ENCODE measurements around the gene DLGAP1. TPM values are rescaled to one million over a fixed set of nuclear protein-coding genes. Genes with fewer than 3 reads are reported as not detected.

The DLGAP1 gene
- total RNA-seq, 1 experiment from 2014 or later = 0.07 TPM

- BruUV-seq (replicated peaks) = no TSS peak
- POLR2A ChIA-PET = interaction anchor here (0.5 kb wide), 1 partner anchor 92 kb away, joined by 7 read pairs; no protein-coding TSS in a partner anchor
- CTCF ChIA-PET = no interaction called here
- Histone ChIP-seq H3K4me3 (ENCODE audit: low read depth, low read length) (no peak overlapping the region), H3K9me3 (no peaks in the 10 kb centered on the region), H3K4me1 (peaks cover 38% of the 10 kb centered on the region), H3K27me3 (replicated peaks; ENCODE audit: control insufficient read depth, insufficient read depth, low read length) (no peaks in the 10 kb centered on the region), H3K36me3 (ENCODE audit: control insufficient read depth, insufficient read depth, low read length) (no peaks in the 10 kb centered on the region)
- no peak for TF ChIP-seq CTCF (IDR thresholded peaks at IDR 0.05; ENCODE audit: insufficient read depth in 1 of 2, low read depth in 1 of 2, low read length in 1 of 2, severe bottlenecking in 1 of 2, unreplicated experiment in 1 of 2)
- Mint-ChIP-seq H3K9me3 (ENCODE audit: unreplicated experiment) (no peaks in the 10 kb centered on the region), H3K4me3 (ENCODE audit: unreplicated experiment) (no peak overlapping the region), H3K27ac (ENCODE audit: unreplicated experiment) (no peak overlapping the region), H3K36me3 (ENCODE audit: insufficient read depth, unreplicated experiment) (no peaks in the 10 kb centered on the region), H3K27me3 (ENCODE audit: insufficient read depth, unreplicated experiment) (no peaks in the 10 kb centered on the region), H3K4me1 (ENCODE audit: low read depth, unreplicated experiment) (peaks cover 29% of the 10 kb centered on the region)
- intact Hi-C loops (cut with micrococcal nuclease; ENCODE audit: unreplicated experiment) = no loop called here
- no peak for DNase-seq
Observed at GRCh38 chr18:3715231-3716080, 739.7 kb downstream of the DLGAP1 start.

- ChIA-PET CTCF (interaction anchor here (1.0 kb wide), 1 partner anchor 57 kb away, joined by 3 read pairs; no protein-coding TSS in a partner anchor), POLR2A (no interaction called here)
- H3K27me3 Mint-ChIP-seq (ENCODE audit: insufficient read depth, unreplicated experiment) = no peaks in the 10 kb centered on the region
- peaks cover 30% of the 10 kb centered on the region for H3K4me1 ChIP-seq
- H3K9me3 Mint-ChIP-seq (ENCODE audit: unreplicated experiment) = no peaks in the 10 kb centered on the region
- DNase-seq = no peak
- no peak for TF ChIP-seq CTCF (IDR thresholded peaks at IDR 0.05; ENCODE audit: insufficient read depth in 1 of 2, low read depth in 1 of 2, low read length in 1 of 2, severe bottlenecking in 1 of 2, unreplicated experiment in 1 of 2)
- no peaks in the 10 kb centered on the region for H3K9me3 ChIP-seq
- BruUV-seq (replicated peaks) = no TSS peak
- no peaks in the 10 kb centered on the region for H3K36me3 ChIP-seq (ENCODE audit: control insufficient read depth, insufficient read depth, low read length)
- no peaks in the 10 kb centered on the region for H3K27me3 ChIP-seq (replicated peaks; ENCODE audit: control insufficient read depth, insufficient read depth, low read length)
- H3K4me1 Mint-ChIP-seq (ENCODE audit: low read depth, unreplicated experiment) = peaks cover 32% of the 10 kb centered on the region
- peak overlapping the region; percentile 16 for H3K27ac Mint-ChIP-seq (ENCODE audit: unreplicated experiment)
- H3K36me3 Mint-ChIP-seq (ENCODE audit: insufficient read depth, unreplicated experiment) = no peaks in the 10 kb centered on the region
- no peak overlapping the region for H3K4me3 ChIP-seq (ENCODE audit: low read depth, low read length)
- H3K4me3 Mint-ChIP-seq (ENCODE audit: unreplicated experiment) = no peak overlapping the region
- intact Hi-C loops (cut with micrococcal nuclease; ENCODE audit: unreplicated experiment) = loop anchor here (1.0 kb wide), 1 partner anchor 8 kb away; no protein-coding TSS in a partner anchor
Observed at GRCh38 chr18:3713708-3714107, 741.4 kb downstream of the DLGAP1 start.

GRCh38 chr18:3713166-3713565 is 741.9 kb downstream of the DLGAP1 start:
- no peaks in the 10 kb centered on the region for H3K36me3 ChIP-seq (ENCODE audit: control insufficient read depth, insufficient read depth, low read length)
- intact Hi-C loops (cut with micrococcal nuclease; ENCODE audit: unreplicated experiment) = loop anchor here (1.0 kb wide), 1 partner anchor 8 kb away; no protein-coding TSS in a partner anchor
- no peaks in the 10 kb centered on the region for H3K27me3 Mint-ChIP-seq (ENCODE audit: insufficient read depth, unreplicated experiment)
- CTCF ChIA-PET = interaction anchor here (1.0 to 1.1 kb wide), 2 partner anchors 47 to 58 kb away, joined by 3 to 4 read pairs; no protein-coding TSS in a partner anchor
- H3K9me3 Mint-ChIP-seq (ENCODE audit: unreplicated experiment) = no peaks in the 10 kb centered on the region
- H3K27ac Mint-ChIP-seq (ENCODE audit: unreplicated experiment) = peak overlapping the region; percentile 16
- peaks cover 32% of the 10 kb centered on the region for H3K4me1 Mint-ChIP-seq (ENCODE audit: low read depth, unreplicated experiment)
- no peak overlapping the region for H3K4me3 ChIP-seq (ENCODE audit: low read depth, low read length)
- H3K27me3 ChIP-seq (replicated peaks; ENCODE audit: control insufficient read depth, insufficient read depth, low read length) = no peaks in the 10 kb centered on the region
- H3K36me3 Mint-ChIP-seq (ENCODE audit: insufficient read depth, unreplicated experiment) = no peaks in the 10 kb centered on the region
- no peaks in the 10 kb centered on the region for H3K9me3 ChIP-seq
- H3K4me3 Mint-ChIP-seq (ENCODE audit: unreplicated experiment) = no peak overlapping the region
- POLR2A ChIA-PET = no interaction called here
- no TSS peak for BruUV-seq (replicated peaks)
- no peak for TF ChIP-seq CTCF (IDR thresholded peaks at IDR 0.05; ENCODE audit: insufficient read depth in 1 of 2, low read depth in 1 of 2, low read length in 1 of 2, severe bottlenecking in 1 of 2, unreplicated experiment in 1 of 2)
- DNase-seq = peak in 1 of 2 experiments; percentile 32
- peaks cover 30% of the 10 kb centered on the region for H3K4me1 ChIP-seq

Data from Caco-2 (cell line).